HUES64 (cell line): ENCODE measurements around the gene OR4B1.
"Not testable (repeated sequence)": the region's sequence is repeated elsewhere in the genome, so short reads cannot be mapped to it uniquely, and the experiment has no call there.

Experiments
- H3K27ac ChIP-seq: 2 replicates; pipeline ENCODE4 v1.7.0; 2013; ENCODE audit warnings: low read depth, low read length, inconsistent platforms
- H3K27me3 ChIP-seq: 2 replicates; pipeline ENCODE4 v1.6.1; 2013; ENCODE audit warnings: mild to moderate bottlenecking, low read length; ENCODE audit not compliant: insufficient read depth
- H3K36me3 ChIP-seq: 2 replicates; pipeline ENCODE4 v1.6.1; 2013; ENCODE audit warnings: mild to moderate bottlenecking, low read length; ENCODE audit not compliant: insufficient read depth
- H3K4me1 ChIP-seq: 2 replicates; pipeline ENCODE4 v1.6.1; 2013; ENCODE audit warnings: mild to moderate bottlenecking, low read length, moderate library complexity; ENCODE audit not compliant: insufficient read depth
- H3K4me3 ChIP-seq: 2 replicates; pipeline ENCODE4 v1.5.1; 2013; ENCODE audit warnings: mild to moderate bottlenecking, low read length, moderate library complexity
- H3K9ac ChIP-seq: 2 replicates; pipeline ENCODE4 v1.6.1; 2013; ENCODE audit warnings: mild to moderate bottlenecking, low read depth, low read length
- H3K9me3 ChIP-seq: 2 replicates; pipeline ENCODE4 v1.6.1; 2013; ENCODE audit warnings: low read depth, low read length; ENCODE audit not compliant: insufficient read depth
- WGBS: fragments of 150-250, 120-280 bp; methylation state at CpG from one replicate; pipeline ENCODE4 v1.1.7; 2013; ENCODE audit warnings: missing lambda C conversion rate; 5-methylcytosine and 5-hydroxymethylcytosine counted together

Gene OR4B1

GRCh38 chr11:48184452-48184851 lies 32.2 kb upstream of the OR4B1 start:
- Histone ChIP-seq H3K27me3 (no peaks in the 10 kb centered on the region), H3K27ac (no peak overlapping the region), H3K4me3 (no peak overlapping the region), H3K4me1 (no peaks in the 10 kb centered on the region), H3K36me3 (no peaks in the 10 kb centered on the region), H3K9me3 (peaks cover 41% of the 10 kb centered on the region), H3K9ac (no peak overlapping the region)

GRCh38 chr11:48190906-48191654 lies 25.5 kb upstream of the OR4B1 start:
- H3K27me3 ChIP-seq = not testable (repeated sequence)
- WGBS = 64% methylated on average over 10 of the region's 10 CpGs

GRCh38 chr11:48193876-48194275 lies 22.7 kb upstream of the OR4B1 start:
- no peak overlapping the region for H3K27ac ChIP-seq
- H3K4me1 ChIP-seq = no peaks in the 10 kb centered on the region
- H3K36me3 ChIP-seq = no peaks in the 10 kb centered on the region
- H3K27me3 ChIP-seq = no peaks in the 10 kb centered on the region
- H3K9ac ChIP-seq = no peak overlapping the region
- WGBS = 78% methylated on average over 2 of the region's 2 CpGs
- H3K4me3 ChIP-seq = no peak overlapping the region
- H3K9me3 ChIP-seq = peaks cover 60% of the 10 kb centered on the region

More at GRCh38 chr11:48190906-48191654, 25.5 kb upstream of the OR4B1 start:
- H3K27ac ChIP-seq, H3K36me3 ChIP-seq, H3K4me1 ChIP-seq, H3K9ac ChIP-seq: not testable (repeated sequence)
- peaks cover 34% of the 10 kb centered on the region for H3K9me3 ChIP-seq
- H3K4me3 ChIP-seq = peak overlapping the region; percentile 21; the same call in 1 of the 2 replicates

- no peaks in the 10 kb centered on the region for H3K4me1 ChIP-seq
- H3K9ac ChIP-seq = no peak overlapping the region
- no peaks in the 10 kb centered on the region for H3K36me3 ChIP-seq
- H3K4me3 ChIP-seq = no peak overlapping the region
- H3K27ac ChIP-seq = no peak overlapping the region
- H3K9me3 ChIP-seq = peaks cover 80% of the 10 kb centered on the region
- WGBS = 79% methylated on average over 2 of the region's 2 CpGs
- no peaks in the 10 kb centered on the region for H3K27me3 ChIP-seq
Measured at GRCh38 chr11:48207881-48208280, 8.7 kb upstream of the OR4B1 start.

- H3K27me3 ChIP-seq = no peaks in the 10 kb centered on the region
- H3K27ac ChIP-seq = no peak overlapping the region
- H3K4me3 ChIP-seq = no peak overlapping the region
- H3K9me3 ChIP-seq = peaks cover 87% of the 10 kb centered on the region
- H3K36me3 ChIP-seq = no peaks in the 10 kb centered on the region
- no peaks in the 10 kb centered on the region for H3K4me1 ChIP-seq
- whole genome bisulfite sequencing = 50% methylated on average over 7 of the region's 7 CpGs
- H3K9ac ChIP-seq = no peak overlapping the region
Measured at GRCh38 chr11:48210052-48210451, 6.6 kb upstream of the OR4B1 start.

- no peaks in the 10 kb centered on the region for H3K27me3 ChIP-seq
- no peaks in the 10 kb centered on the region for H3K36me3 ChIP-seq
- WGBS = 87% methylated on average over 18 of the region's 18 CpGs
- H3K9me3 ChIP-seq = peaks cover 52% of the 10 kb centered on the region
- H3K9ac ChIP-seq = no peak overlapping the region
- H3K4me3 ChIP-seq = no peak overlapping the region
- no peaks in the 10 kb centered on the region for H3K4me1 ChIP-seq
- no peak overlapping the region for H3K27ac ChIP-seq
Measured at GRCh38 chr11:48228761-48229160, 12.2 kb downstream of the OR4B1 start.

- H3K36me3 ChIP-seq, H3K27me3 ChIP-seq, H3K27ac ChIP-seq, H3K9ac ChIP-seq, H3K4me1 ChIP-seq, H3K4me3 ChIP-seq: not testable (repeated sequence)
- 81% methylated on average over 11 of the region's 11 CpGs for WGBS
- peaks cover 39% of the 10 kb centered on the region for H3K9me3 ChIP-seq
Measured at GRCh38 chr11:48230057-48230456, 13.4 kb downstream of the OR4B1 start.

- H3K9me3 ChIP-seq = peaks cover 68% of the 10 kb centered on the region
- H3K4me1 ChIP-seq = no peaks in the 10 kb centered on the region
- H3K9ac ChIP-seq = no peak overlapping the region
- WGBS = 38% methylated on average over 2 of the region's 3 CpGs
- H3K4me3 ChIP-seq = no peak overlapping the region
- H3K36me3 ChIP-seq = no peaks in the 10 kb centered on the region
- no peak overlapping the region for H3K27ac ChIP-seq
- no peaks in the 10 kb centered on the region for H3K27me3 ChIP-seq
Measured at GRCh38 chr11:48237727-48238126, 21.1 kb downstream of the OR4B1 start.

GRCh38 chr11:48242501-48242900 lies 25.9 kb downstream of the OR4B1 start:
- Histone ChIP-seq H3K4me1 (no peaks in the 10 kb centered on the region), H3K4me3 (no peak overlapping the region), H3K9ac (no peak overlapping the region), H3K27me3 (no peaks in the 10 kb centered on the region), H3K9me3 (peaks cover 94% of the 10 kb centered on the region), H3K27ac (no peak overlapping the region), H3K36me3 (no peaks in the 10 kb centered on the region)
- WGBS = 66% methylated on average over 3 of the region's 3 CpGs

GRCh38 chr11:48244804-48245203 lies 28.2 kb downstream of the OR4B1 start, which contains the start of gene OR4X2:
OR4X2 (plus strand) TSS chr11:48245104; CDS start chr11:48245104, 0 bp downstream.
- H3K4me1 ChIP-seq = no peaks in the 10 kb centered on the region
- peaks cover 95% of the 10 kb centered on the region for H3K9me3 ChIP-seq
- no peak within 1 kb of the TSS for H3K4me3 ChIP-seq

GRCh38 chr11:48248902-48249301 lies 32.3 kb downstream of the OR4B1 start:
- H3K27me3 ChIP-seq = no peaks in the 10 kb centered on the region
- H3K4me3 ChIP-seq = no peak overlapping the region
- H3K36me3 ChIP-seq = no peaks in the 10 kb centered on the region
- no peaks in the 10 kb centered on the region for H3K4me1 ChIP-seq
- H3K9me3 ChIP-seq = peaks cover 93% of the 10 kb centered on the region
- no peak overlapping the region for H3K9ac ChIP-seq
- no peak overlapping the region for H3K27ac ChIP-seq
- no CpG with 5 or more reads among the region's 1 CpG for WGBS

More at GRCh38 chr11:48244804-48245203, 28.2 kb downstream of the OR4B1 start, which contains the start of gene OR4X2:
- Histone ChIP-seq H3K27ac (no peak within 1 kb of the TSS), H3K36me3 (no peaks in the 10 kb centered on the region), H3K27me3 (no peaks in the 10 kb centered on the region), H3K9ac (no peak within 1 kb of the TSS)

- H3K36me3 ChIP-seq = no peaks in the 10 kb centered on the region
- no peaks in the 10 kb centered on the region for H3K27me3 ChIP-seq
- H3K27ac ChIP-seq = no peak overlapping the region
- 92% methylated on average over 1 of the region's 2 CpGs for WGBS
- no peak overlapping the region for H3K9ac ChIP-seq
- H3K4me1 ChIP-seq = no peaks in the 10 kb centered on the region
- peaks cover 72% of the 10 kb centered on the region for H3K9me3 ChIP-seq
- H3K4me3 ChIP-seq = no peak overlapping the region
Measured at GRCh38 chr11:48261600-48261999, 45.0 kb downstream of the OR4B1 start.
